ENCODE measurements around the gene TBC1D13. TPM values are rescaled to one million over a fixed set of nuclear protein-coding genes. Genes with fewer than 3 reads are reported as not detected.

Gene TBC1D13
- total and polyA plus RNA-seq, 9 of the 15 experiments (the other 6 are each of a cell fraction or from before 2014, with no cell fraction given), result 2.3 to 28.7 (median 11.4) TPM

- TF ChIP-seq KAT7 (CRISPR knock-in tag; IDR thresholded peaks at IDR 0.05; ENCODE audit: borderline replicate concordance), result peak; percentile 96
- TF ChIP-seq, protein P1, sequence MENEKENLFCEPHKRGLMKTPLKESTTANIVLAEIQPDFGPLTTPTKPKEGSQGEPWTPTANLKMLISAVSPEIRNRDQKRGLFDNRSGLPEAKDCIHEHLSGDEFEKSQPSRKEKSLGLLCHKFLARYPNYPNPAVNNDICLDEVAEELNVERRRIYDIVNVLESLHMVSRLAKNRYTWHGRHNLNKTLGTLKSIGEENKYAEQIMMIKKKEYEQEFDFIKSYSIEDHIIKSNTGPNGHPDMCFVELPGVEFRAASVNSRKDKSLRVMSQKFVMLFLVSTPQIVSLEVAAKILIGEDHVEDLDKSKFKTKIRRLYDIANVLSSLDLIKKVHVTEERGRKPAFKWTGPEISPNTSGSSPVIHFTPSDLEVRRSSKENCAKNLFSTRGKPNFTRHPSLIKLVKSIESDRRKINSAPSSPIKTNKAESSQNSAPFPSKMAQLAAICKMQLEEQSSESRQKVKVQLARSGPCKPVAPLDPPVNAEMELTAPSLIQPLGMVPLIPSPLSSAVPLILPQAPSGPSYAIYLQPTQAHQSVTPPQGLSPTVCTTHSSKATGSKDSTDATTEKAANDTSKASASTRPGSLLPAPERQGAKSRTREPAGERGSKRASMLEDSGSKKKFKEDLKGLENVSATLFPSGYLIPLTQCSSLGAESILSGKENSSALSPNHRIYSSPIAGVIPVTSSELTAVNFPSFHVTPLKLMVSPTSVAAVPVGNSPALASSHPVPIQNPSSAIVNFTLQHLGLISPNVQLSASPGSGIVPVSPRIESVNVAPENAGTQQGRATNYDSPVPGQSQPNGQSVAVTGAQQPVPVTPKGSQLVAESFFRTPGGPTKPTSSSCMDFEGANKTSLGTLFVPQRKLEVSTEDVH (IDR thresholded peaks at IDR 0.05; ENCODE audit: low read depth, partially characterized antibody), result peak; percentile 51
- TF ChIP-seq NCOA1 (IDR thresholded peaks at IDR 0.05; ENCODE audit: low read depth), result peak; percentile 98
- TF ChIP-seq MYC (IDR thresholded peaks at IDR 0.05; ENCODE audit: low read depth, low read length), result peak; percentile 83
- peak; percentile 76; the same call in 1 of the 2 replicates for TF ChIP-seq MYC (CRISPR knock-in tag; IDR thresholded peaks at IDR 0.05; ENCODE audit: borderline replicate concordance, low read depth)
- TF ChIP-seq, protein P2, sequence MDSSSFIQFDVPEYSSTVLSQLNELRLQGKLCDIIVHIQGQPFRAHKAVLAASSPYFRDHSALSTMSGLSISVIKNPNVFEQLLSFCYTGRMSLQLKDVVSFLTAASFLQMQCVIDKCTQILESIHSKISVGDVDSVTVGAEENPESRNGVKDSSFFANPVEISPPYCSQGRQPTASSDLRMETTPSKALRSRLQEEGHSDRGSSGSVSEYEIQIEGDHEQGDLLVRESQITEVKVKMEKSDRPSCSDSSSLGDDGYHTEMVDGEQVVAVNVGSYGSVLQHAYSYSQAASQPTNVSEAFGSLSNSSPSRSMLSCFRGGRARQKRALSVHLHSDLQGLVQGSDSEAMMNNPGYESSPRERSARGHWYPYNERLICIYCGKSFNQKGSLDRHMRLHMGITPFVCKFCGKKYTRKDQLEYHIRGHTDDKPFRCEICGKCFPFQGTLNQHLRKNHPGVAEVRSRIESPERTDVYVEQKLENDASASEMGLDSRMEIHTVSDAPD (CRISPR knock-in tag; IDR thresholded peaks at IDR 0.05), result no peak
- peak; percentile 41 for TF ChIP-seq ATF1 (CRISPR knock-in tag; IDR thresholded peaks at IDR 0.05)
- peak; percentile 96 for TF ChIP-seq ATF1 (tag; IDR thresholded peaks at IDR 0.05)
- peak; percentile 65; the same call in 1 of the 2 replicates for TF ChIP-seq KLF6 (CRISPR knock-in tag; IDR thresholded peaks at IDR 0.05; ENCODE audit: borderline replicate concordance)
- no peak for TF ChIP-seq TAF15 (IDR thresholded peaks at IDR 0.05; ENCODE audit: low read depth, low read length)
- TF ChIP-seq HOXB6 (CRISPR knock-in tag; IDR thresholded peaks at IDR 0.05; ENCODE audit: borderline replicate concordance), result no peak
- 0 out of 2 replicates have a peak, but pooled peaks have one; percentile 52 for TF ChIP-seq KDM2B (CRISPR knock-in tag; IDR thresholded peaks at IDR 0.05)
- TF ChIP-seq RB1 (IDR thresholded peaks at IDR 0.05; ENCODE audit: low read depth), result peak; percentile 99
- TF ChIP-seq FOXM1 (IDR thresholded peaks at IDR 0.05; ENCODE audit: low read depth), result no peak
- peak; percentile 71 for TF ChIP-seq FOXM1 (CRISPR knock-in tag; IDR thresholded peaks at IDR 0.05; ENCODE audit: low read depth)
- TF ChIP-seq U2AF1 (optimal IDR thresholded peaks at IDR 0.05; ENCODE audit: low read depth, low read length), result peak; percentile 46
- TF ChIP-seq KHSRP (IDR thresholded peaks at IDR 0.05), result no peak
- no peak for TF ChIP-seq ZNF184 (CRISPR knock-in tag; IDR thresholded peaks at IDR 0.05)
- peak; percentile 96 for TF ChIP-seq MTA3 (IDR thresholded peaks at IDR 0.05; ENCODE audit: borderline replicate concordance)
- peak; percentile 84 for TF ChIP-seq CREB1 (IDR thresholded peaks at IDR 0.05)
- TF ChIP-seq CREB1 (CRISPR knock-in tag; IDR thresholded peaks at IDR 0.05), result peak; percentile 95
- TF ChIP-seq ZBED1 (IDR thresholded peaks at IDR 0.05), result no peak
- TF ChIP-seq RBM25 (IDR thresholded peaks at IDR 0.05; ENCODE audit: low read depth, low read length, severe bottlenecking), result peak; percentile 81
- peak; percentile 41; the same call in 1 of the 2 replicates for TF ChIP-seq ELF1 (tag; IDR thresholded peaks at IDR 0.05)
- no peak for TF ChIP-seq ZNF282 (CRISPR knock-in tag; IDR thresholded peaks at IDR 0.05)
- 0 out of 2 replicates have a peak, but pooled peaks have one; percentile 62 for TF ChIP-seq ZBTB17 (CRISPR knock-in tag; IDR thresholded peaks at IDR 0.05)
Observed at GRCh38 chr9:128771745-128772519, 15.1 kb upstream of the TBC1D13 start, which contains the start of gene ZER1 (continued).
